HL-60/S4 treated with retinoic acid at 250 ng/mL for 4 days and 3 days (cell line): ENCODE measurements around the gene KIT.
"Not testable (repeated sequence)": the region's sequence is repeated elsewhere in the genome, so short reads cannot be mapped to it uniquely, and the experiment has no call there.

Source experiments
- in situ Hi-C: fragments of 300-500 bp; cut with MboI; formaldehyde crosslinking; loops from 2 replicates; pipeline ENCODE4 v1.7.0; 2022; ENCODE audit warnings: low sequenced_read_pairs

KIT gene

GRCh38 chr4:54657551-54658251 is at the start of gene KIT:
KIT (plus strand) TSS chr4:54657957; CDS start chr4:54658015, 58 bp downstream.
- in situ Hi-C loops: no loop called here

- in situ Hi-C loops: no loop called here
These were observed 48.4 kb upstream of the KIT start for GRCh38 chr4:54609310-54609709.

GRCh38 chr4:54614149-54614548 is 43.6 kb upstream of the KIT start:
- in situ Hi-C loops: no loop called here

GRCh38 chr4:54620773-54621172 is 37.0 kb upstream of the KIT start:
- in situ Hi-C loops: no loop called here

- in situ Hi-C loops: no loop called here
These were observed 32.4 kb upstream of the KIT start for GRCh38 chr4:54625391-54625790.

- in situ Hi-C loops: no loop called here
These were observed 31.6 kb upstream of the KIT start for GRCh38 chr4:54626113-54626512.

- in situ Hi-C loops: no loop called here
These were observed 25.2 kb upstream of the KIT start for GRCh38 chr4:54632537-54632936.

GRCh38 chr4:54633102-54633740 is 24.5 kb upstream of the KIT start:
- in situ Hi-C loops: not testable (repeated sequence)

GRCh38 chr4:54635318-54635717 is 22.4 kb upstream of the KIT start:
- in situ Hi-C loops: no loop called here

- in situ Hi-C loops: no loop called here
These were observed 20.4 kb upstream of the KIT start for GRCh38 chr4:54637325-54637724.

GRCh38 chr4:54641101-54641500 is 16.7 kb upstream of the KIT start:
- in situ Hi-C loops: not testable (repeated sequence)

- in situ Hi-C loops: no loop called here
These were observed 14.6 kb upstream of the KIT start for GRCh38 chr4:54643172-54643571.

GRCh38 chr4:54643958-54644751 is 13.6 kb upstream of the KIT start:
- in situ Hi-C loops: no loop called here

- in situ Hi-C loops: no loop called here
These were observed 11.9 kb upstream of the KIT start for GRCh38 chr4:54645830-54646229.

- in situ Hi-C loops: no loop called here
These were observed 10.7 kb upstream of the KIT start for GRCh38 chr4:54647070-54647469.

GRCh38 chr4:54651050-54651449 is 6.7 kb upstream of the KIT start:
- in situ Hi-C loops: no loop called here

GRCh38 chr4:54654753-54655152 is 3.0 kb upstream of the KIT start:
- in situ Hi-C loops: no loop called here

- in situ Hi-C loops: no loop called here
These were observed 589 bp upstream of the KIT start for GRCh38 chr4:54657185-54657550.

- in situ Hi-C loops: no loop called here
These were observed 716 bp downstream of the KIT start for GRCh38 chr4:54658252-54659093.

- in situ Hi-C loops: no loop called here
These were observed 1.6 kb downstream of the KIT start for GRCh38 chr4:54659313-54659712.
